Limb (tissue), 2 donors: ENCODE data around the gene SLC25A13.
"Not testable (repeated sequence)": the region's sequence is repeated elsewhere in the genome, so short reads cannot be mapped to it uniquely, and the experiment has no call there.

ENCODE experiments used
- DNase-seq, 2 donors: peaks; one replicate each; pipeline ENCODE4 v3.0.0-alpha.2; 2016; ENCODE audit errors: extremely low spot score in 2 of 2

The SLC25A13 gene

DNA sequence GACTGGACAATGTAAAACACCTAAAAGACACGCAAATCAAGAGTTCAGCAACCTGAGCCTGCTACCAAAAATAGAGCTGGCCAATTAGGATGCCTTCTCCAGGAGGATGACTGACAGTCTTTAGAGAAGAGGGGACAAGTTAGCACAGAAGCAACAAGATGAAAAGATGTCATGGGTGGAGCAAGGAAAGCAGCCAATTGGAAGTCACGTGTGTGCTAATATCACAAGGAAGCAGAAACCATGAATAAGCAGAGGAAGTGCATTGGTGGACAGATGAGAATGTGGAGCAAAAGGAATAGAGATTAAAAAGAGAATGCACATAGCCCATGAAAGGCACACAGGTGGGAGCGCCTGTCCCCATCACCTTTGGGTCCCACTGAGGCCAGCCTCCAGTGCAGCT, 148.1 kb downstream of the SLC25A13 start:
- no peak for DNase-seq

DNA sequence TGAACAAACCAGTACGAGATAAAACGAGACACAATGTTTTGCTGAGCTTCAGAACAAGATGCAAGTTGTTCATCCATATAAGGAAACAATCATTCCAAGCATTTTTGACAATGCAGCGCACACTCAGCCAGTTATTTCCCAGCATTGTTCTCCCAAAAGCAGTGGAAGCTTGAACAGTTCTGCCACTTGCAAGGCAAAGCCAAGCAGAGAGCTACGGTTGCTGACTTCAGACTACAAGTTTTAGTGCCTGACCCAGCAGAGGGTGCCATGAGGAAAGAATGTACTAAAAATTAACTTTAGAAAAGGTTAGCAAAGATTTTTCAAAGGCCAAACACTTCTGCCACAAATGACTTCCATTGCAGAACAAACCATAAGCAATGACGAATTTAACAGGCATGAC, 152.5 kb downstream of the SLC25A13 start:
- no peak for DNase-seq

DNA sequence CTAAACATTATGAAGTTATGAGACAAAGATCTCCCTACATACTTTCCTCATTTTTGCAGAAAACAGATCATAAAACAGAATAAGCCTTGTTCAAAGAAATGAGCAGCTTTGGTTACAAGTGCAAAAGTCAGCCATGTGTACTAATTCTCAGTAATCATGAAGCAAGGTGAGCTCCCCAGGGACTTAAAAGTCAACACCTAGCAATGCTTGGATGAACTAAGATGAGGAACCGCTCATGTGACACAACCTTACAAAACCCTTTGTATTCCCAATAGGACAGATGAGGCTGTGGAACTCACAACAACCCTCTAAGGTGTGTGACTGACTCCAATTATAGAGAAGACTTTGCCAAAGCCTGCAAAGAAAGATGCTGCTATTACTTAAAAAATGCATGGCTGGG, 154.5 kb downstream of the SLC25A13 start:
- DNase-seq = no peak

DNA sequence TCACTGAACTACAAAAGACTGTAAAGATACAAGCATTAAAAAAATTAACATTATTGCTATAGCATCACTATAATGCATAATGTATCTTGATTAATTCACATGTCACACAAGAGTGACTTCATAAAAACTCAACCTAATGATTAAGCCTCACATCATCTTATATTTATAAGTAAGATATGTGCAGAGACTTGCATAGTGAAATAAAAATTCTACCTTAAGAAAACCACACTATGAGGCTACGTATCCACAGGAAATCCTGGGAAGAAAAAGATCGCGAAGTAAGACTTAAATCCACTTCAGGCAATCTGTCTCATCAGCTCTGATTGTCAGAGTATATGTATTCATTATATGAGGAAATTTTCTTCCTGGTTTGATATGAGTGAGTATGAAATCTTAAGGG, 160.0 kb downstream of the SLC25A13 start:
- DNase-seq = no peak

DNA sequence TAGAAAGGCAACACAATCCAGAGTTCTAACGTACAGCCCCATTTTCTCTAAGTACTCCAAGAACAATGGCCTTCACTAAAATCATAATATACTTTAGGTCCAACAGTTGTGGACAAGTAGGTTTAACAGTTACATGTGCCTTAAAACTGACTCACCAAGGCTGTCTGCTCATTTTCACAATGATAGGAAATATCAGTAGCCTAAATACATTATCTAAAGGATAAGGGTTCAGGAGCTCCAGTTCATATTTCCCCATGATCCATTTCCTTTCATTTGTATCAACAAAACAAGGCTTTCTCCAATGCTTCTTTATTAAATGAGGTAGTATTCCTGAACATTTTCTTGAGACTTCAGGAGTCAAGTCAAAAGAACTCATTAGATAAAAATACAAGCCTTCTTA, 164.0 kb downstream of the SLC25A13 start:
- DNase-seq = no peak

DNA sequence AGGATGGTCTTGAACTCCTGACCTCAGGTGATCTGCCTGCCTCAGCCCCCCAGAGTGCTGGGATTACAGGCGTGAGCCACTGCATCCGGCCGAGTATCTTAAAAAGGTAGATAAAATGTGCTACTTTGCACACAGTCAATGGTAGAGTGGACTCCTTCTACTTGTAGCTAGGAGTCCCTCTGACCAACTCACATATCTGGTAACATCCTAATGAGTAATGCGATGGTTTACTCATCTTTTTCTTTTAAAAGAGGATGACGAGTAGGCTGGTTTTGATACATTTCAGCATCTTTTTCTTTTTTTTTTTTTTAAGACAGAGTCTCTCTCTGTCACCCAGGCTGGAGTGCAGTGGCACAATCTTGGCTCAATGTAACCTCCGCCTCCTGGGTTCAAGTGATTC, 167.4 kb downstream of the SLC25A13 start:
- not testable (repeated sequence) for DNase-seq

DNA sequence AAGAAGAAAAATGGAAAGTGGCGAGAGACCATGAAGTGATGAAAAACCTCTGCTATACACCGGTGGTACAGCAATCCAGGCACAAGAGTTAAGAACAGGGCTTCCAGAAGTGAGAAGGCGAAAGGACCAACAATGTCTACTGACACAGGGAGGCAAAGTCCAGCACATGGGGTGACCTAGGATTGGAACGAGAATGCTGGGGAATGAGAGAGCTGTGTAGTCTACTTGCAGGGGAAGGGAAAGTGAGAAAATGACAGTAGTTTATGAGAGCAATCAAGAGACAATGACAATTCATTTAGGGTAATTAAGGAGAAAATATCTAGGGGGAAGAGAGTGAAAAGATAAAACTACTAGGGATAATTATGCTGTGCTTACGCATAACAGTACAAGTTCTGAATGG, 169.2 kb downstream of the SLC25A13 start:
- DNase-seq = no peak

DNA sequence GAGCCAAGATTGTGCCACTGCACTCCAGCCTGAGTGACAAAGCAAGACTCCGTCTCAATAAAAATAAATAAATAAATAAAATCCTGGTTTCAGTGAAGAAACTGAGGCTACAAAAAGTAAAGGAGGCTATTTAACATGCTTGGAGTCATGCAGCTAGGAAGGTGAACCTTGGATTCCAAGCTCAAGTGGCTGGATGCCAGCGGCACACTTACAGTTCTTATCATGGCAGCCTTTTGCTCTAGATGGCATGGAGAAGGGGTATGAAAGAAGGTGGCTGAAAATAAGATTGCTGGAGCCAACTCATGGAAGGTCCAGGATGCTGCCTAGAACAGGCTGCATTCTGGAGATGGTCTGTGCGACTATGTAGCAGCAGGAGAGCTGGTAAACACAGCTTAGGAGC, 170.0 kb downstream of the SLC25A13 start:
- DNase-seq = no peak

DNA sequence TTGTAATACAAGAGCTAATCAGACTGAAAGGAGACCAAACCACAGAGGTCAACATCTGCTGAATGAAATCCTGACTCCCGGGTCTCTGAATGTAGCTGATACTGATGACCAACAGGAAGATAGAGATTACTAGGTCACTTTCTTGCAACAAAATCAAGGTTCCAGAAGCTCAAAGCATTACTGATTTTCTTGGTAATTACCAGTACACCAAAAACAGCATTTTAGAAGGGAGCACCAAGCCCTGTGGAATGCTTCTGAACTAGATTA, 177.7 kb downstream of the SLC25A13 start:
- no peak for DNase-seq

DNA sequence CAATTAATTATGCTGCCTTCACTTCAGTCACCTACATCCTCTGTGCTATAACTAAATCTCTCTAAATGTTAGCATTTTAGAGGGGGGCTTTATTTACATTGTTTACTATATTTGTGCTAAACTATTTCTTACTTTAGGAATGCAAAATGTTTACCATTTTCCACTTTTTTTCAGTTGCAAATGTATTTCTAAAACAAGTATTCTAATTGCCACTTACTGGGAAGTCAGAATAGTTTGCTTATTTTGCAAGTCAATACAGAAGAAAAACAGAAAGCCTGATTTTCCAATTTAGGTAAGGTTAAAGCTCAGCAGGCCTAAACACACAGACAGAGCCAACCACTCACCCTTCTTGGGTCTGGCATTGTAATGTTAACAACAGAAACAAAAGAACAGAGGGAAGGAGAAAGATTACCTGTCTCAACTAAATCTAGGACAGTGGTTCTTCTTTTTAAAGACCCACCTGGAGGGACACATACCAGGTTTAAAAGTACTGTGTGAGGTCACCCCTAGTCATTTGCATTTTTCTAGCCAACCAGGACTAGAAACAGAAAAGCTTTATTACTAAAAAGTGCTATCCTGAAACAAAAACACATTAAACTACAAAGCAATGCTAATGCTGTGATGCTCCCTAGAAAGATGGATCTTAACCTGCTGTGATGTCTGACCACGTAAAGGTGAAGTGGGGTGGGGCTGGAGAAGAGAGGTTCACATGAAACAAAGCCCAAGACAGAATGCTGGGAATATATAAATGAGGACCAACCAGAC, 178.2 kb downstream of the SLC25A13 start:
- no peak for DNase-seq

DNA sequence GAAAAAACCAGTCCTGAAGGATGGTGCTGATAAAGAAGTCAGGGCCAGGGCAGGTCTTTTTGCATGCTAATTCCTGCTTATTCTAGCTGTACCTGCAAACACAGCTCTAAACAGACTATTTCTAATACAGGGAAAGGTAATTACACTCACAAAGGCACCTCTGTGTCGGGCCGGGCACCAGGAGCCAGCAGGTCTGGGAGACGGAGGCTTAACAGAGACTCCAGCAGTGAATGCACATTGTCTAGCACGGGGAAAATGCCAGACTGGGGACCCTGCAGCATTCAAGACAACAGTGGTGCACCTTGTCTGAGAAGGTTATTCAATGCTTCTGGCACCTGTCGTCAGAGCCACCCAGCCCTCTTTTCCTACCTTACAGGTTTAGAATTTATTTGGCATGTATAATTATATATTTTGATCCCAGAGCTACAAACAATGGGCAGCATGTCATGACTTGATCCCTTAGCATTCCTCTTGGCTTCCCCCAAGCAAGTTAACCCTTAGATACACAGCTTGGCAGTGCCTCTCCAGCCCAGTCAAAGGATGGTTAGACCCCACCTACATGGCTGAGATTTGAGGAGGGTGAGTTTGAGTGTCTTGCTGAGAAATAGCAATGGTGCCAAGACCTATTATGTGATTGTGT, 185.2 kb downstream of the SLC25A13 start:
- DNase-seq = no peak

DNA sequence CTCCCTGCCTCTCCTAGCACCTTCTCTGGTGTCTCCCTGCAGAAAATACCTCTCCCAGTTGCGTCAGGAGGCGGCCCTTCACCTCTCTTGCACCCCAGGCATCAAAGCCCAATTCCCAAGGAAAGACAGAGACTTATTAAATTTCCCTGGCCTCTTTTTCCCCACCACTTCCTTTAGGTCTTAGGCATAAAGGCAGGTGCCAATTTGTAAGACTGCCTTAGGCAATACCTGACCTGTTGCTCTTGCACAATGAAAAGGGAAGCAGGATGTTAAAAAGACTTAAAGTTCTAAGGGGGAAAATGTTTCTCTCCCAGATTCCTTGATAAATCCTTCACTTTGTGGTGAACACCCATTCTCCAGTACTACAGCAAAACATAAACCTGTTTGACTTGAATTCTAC, 186.7 kb downstream of the SLC25A13 start:
- no peak for DNase-seq

DNA sequence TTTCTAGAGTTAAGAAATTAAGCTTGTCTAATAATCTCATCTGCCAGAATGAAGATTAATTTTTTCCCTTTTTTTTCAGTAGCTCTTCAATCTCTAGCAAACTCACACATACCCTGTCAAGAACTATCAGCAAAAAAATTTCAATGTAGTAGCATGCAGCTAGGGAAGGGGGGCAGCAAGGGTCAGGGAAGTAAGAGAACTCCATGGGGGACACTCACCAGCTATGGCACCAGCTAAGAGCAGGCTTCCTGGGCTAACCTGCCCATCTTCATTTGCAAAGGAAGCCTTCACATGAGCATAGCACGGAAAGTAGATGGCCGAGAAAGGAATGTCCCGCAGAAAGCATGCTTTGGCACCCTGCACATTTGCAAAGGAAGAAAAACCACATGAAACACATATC, 190.4 kb downstream of the SLC25A13 start:
- DNase-seq = no peak

DNA sequence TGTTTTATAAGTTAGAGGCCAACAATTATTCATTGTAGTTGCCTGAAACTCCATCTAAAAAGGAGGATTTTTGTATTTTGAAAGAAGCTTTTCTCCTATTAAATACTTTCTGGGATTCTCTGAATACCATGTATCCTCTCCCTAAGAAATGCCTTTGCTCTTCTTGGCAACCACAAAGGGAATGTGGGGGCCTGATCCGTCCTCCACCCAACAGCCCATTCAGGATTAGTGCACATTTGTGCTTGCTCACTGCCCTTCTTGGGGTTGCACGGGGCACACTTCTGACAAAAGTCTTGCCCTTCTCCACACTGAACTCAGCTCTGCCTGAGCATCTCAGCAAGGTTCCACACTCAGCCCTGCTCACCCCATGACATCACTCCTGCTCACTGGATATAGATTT, 194.2 kb downstream of the SLC25A13 start:
- no peak for DNase-seq

DNA sequence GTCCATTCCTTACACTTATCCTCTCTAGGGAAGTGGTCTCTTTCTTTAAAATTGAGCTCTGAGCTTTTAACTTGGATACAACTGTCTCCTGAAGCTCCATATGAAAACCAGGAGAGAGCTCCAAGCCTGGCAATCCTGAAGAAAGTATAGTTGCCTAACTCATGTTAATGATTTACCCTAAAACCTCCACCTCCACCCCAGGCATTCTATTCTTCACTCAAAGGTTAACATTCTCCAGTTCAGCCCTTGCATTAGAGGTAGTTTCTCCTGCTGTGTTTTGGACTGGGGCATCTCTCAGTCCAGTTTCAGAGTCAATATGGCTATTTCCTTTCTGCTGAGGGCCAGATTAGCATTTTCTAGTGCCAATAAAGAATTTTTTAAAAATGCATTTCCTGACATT, 195.5 kb downstream of the SLC25A13 start:
- no peak for DNase-seq

DNA sequence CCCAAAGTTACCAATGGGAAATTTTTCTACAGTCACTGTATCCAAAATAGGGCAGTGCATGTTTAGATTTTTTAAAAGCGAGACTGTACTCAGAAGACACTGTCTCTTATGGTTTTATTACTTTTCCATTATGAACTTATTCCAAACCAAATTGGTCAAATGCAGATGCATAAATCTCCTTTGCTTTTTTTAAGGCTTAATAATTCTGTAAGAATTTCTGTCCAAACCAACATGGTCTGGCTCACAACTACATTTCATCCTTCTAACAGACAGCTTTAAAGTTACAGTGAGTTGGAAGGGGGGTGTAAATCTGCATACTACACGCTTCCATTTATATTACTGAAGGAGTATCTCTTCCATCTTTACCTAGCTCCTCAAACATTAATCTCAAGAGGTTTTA, 199.2 kb downstream of the SLC25A13 start:
- peak in 1 of 2 donors; percentile 16 for DNase-seq

DNA sequence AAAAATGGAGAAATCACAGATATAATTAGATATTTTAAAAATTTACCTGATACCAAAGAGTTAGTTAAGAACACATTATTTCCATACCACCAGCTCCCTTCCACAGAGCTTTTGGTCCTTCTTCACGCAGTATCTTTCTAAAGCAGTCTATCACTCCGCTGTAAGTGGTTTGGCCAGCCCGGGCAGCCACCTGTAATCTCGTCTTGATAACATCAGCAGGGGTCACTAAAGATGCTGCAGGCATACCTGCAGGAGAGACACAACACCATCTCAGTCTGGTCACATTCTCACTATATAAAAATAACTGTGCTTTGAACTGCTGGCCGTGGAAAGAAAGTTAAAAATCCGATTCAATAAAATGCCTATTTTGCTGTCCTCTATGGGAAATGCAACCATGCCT, 200.1 kb downstream of the SLC25A13 start:
- no peak for DNase-seq

DNA sequence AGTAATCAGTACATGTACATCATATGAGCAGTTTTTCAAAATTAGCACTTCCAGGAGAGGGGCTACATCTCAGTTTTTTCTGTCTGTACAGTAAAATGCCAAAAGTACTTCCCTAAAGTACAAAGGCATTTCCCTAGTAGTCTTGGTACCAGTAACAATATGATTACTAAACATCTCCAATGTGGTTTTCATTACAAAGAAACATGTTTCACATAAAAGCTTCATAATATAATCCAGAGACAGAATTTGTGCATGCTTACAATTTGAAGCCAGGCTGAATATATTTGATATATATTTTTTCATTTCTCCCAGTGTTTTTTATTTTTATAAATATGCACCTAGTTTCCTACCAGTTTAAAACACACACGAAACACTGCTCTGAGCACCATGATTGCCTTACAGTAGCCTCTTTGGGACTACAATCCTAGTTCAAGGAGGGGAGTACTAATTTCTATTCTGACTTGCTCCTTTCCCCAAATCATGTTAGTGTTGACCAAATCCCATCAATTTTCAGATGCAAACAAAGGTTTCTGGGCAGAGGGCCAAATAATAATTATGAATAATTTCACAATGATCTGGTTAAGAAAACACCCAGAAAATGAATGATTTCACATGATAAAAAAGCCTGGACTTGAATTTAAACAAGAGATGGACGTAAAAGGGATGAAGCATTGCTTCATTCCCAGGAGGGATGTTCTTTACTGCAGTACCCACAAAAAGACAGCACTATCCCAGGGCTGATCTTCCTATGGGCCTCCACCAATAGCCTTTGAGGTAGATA, 201.3 kb downstream of the SLC25A13 start:
- DNase-seq = peak in 1 of 2 donors; percentile 40

DNA sequence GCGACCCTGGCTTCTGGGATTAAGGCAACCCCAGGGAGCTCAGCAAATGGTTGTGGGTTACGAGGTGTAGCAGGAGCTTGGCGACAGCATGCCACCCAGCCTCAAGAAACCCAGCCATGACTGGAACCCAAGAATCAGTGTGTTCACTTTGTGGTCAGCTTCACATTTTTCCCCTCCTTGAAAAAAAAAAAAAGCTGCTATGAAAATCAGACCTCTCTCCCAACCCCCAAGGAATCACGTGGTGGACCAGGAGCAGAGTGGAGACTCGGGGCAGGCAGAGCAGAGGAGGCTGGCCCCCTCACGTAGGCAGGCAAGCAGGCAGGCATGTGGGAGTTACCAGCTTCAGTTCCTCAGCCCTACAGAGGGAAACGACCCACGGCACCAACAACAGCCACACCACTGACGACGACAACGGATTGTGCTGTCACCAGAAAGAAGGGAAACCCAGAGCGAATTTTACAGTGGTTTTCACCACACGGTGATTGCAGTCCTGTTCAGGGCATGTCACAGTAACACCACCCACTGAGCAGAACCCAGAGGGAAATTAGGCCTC, 203.4 kb downstream of the SLC25A13 start:
- peak in 1 of 2 donors; percentile 31 for DNase-seq

DNA sequence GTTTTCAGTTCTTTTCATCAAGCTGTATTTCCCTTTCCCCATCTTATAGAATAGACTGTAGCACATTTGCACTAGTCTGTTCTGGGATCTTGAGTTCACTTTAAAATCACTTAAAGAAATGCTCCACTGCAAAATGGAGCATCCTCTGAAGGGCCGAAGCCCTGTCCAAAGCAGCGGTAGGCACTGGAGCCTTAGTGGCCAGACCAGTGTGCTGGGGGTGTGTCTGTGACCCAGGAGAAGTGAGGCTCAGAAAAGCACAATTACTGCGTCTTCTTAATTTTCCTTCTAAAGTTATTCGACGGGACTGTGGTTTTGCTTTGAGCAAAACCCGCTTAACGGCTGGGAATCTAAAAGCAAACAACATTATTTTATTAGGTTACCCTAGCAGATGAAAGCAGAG, 205.7 kb downstream of the SLC25A13 start:
- DNase-seq = no peak

DNA sequence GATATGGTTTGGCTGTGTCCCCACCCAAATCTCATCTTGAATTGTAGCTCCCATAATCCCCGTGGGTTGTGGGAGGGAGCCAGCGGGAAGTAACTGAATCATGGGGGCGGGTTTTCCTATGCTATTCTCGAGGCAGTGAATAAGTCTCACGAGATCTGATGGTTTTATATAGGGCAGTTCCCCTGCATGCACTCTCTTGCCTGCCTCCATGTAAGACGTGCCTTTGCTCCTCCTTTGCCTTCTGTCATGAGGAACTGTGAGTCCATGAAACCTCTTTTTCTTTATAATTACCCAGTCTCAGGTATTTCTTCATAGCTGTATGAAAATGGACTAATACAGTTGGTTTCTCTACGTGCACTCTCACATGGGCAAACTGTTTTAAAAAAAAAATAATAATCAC, 207.7 kb downstream of the SLC25A13 start:
- DNase-seq = no peak

DNA sequence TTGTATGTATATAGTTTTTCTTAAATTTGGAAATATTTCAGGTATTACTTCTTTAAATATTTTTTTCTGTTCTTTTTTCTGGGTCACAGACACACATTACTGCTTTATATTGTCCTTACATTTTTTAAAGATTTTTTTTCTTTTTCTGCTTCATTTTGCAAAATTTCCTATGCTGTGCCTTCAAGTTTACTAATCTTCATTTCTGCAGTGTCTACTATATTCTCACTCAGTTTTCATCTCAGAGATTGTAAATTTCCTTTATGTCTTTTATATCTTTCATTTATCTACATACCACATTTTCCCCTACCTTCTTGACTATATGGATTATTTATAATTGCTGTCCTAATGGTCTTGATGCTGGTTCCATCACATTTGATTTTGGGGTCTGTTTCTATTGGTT, 210.5 kb downstream of the SLC25A13 start:
- no peak for DNase-seq

DNA sequence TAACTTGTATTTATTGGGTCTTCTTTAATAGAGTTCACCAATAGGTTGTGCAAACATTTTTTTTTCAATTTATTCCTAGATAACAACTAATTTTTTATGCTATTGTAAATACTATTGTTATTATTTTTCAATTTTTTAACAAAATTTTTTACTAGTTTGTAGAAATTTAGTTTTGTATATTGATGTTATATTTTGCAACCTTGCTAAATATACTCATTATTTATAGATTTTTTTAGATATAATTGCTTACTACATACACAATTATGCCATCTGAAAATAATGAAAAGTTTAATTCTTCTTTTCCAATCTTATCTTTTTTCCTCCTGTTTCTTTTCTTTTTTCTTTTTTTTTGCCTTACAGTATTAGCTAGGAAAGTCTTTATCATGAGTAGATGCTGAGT, 216.9 kb downstream of the SLC25A13 start:
- no peak for DNase-seq
